Activated T-helper 2 cell treated with anti-CD3 and anti-CD28 coated beads, Interferon-gamma antibody, Interleukin-2, Interleukin-4, amounts not matched to agents 10 μg/mL and 5 μg/mL and 100 μg/mL, durations not matched to agents 14 hours and 24 hours and 36 hours (primary cell): ENCODE data around the gene PASK. TPM values are rescaled to one million over a fixed set of nuclear protein-coding genes. Genes with fewer than 3 reads are reported as not detected.
A peak's percentile ranks its signal among the peaks of the same experiment; 100 is the strongest.

Experiments used
- DNase-seq: peaks from one replicate; pipeline ENCODE4 v3.0.0; 2021; ENCODE audit warnings: low spot score
- H3K27ac Mint-ChIP-seq: one replicate; pipeline ENCODE4 v1.8.0; 2021; ENCODE audit warnings: mixed read lengths
- H3K27me3 Mint-ChIP-seq: one replicate; pipeline ENCODE4 v1.8.0; 2021; ENCODE audit warnings: low read depth, mixed read lengths
- H3K36me3 Mint-ChIP-seq: one replicate; pipeline ENCODE4 v1.8.0; 2021; ENCODE audit warnings: low read depth, mixed read lengths
- H3K4me1 Mint-ChIP-seq: one replicate; pipeline ENCODE4 v1.8.0; 2021; ENCODE audit warnings: low read depth, mixed read lengths
- H3K4me3 Mint-ChIP-seq: one replicate; pipeline ENCODE4 v1.8.0; 2021; ENCODE audit warnings: low read depth, mild to moderate bottlenecking, moderate library complexity, mixed read lengths
- H3K9me3 Mint-ChIP-seq: one replicate; pipeline ENCODE4 v1.8.0; 2021; ENCODE audit warnings: mixed read lengths
- intact Hi-C: fragments of 100-400 bp; cut with micrococcal nuclease; formaldehyde crosslinking; loops from one replicate; pipeline ENCODE4 v1.15.1; 2023
- total RNA-seq: library from RNA; stranded (reverse); gene quantifications from 2 replicates; pipeline ENCODE4 v1.2.3, GENCODE V29; 2022

Gene PASK
- total RNA-seq, 1 donor from 2014 or later = 75.8 TPM

GRCh38 chr2:241151934-241152660 is 2.8 kb upstream of the PASK start:
- intact Hi-C loops = loop anchor here (10.0 kb wide), 2 partner anchors 483 to 587 kb away; partner anchors contain the start of genes ATG4B, DUSP28, RNPEPL1 and THAP4
- Mint-ChIP-seq H3K4me1 (peaks cover 40% of the 10 kb centered on the region), H3K27ac (peak overlapping the region; percentile 1)

DNA sequence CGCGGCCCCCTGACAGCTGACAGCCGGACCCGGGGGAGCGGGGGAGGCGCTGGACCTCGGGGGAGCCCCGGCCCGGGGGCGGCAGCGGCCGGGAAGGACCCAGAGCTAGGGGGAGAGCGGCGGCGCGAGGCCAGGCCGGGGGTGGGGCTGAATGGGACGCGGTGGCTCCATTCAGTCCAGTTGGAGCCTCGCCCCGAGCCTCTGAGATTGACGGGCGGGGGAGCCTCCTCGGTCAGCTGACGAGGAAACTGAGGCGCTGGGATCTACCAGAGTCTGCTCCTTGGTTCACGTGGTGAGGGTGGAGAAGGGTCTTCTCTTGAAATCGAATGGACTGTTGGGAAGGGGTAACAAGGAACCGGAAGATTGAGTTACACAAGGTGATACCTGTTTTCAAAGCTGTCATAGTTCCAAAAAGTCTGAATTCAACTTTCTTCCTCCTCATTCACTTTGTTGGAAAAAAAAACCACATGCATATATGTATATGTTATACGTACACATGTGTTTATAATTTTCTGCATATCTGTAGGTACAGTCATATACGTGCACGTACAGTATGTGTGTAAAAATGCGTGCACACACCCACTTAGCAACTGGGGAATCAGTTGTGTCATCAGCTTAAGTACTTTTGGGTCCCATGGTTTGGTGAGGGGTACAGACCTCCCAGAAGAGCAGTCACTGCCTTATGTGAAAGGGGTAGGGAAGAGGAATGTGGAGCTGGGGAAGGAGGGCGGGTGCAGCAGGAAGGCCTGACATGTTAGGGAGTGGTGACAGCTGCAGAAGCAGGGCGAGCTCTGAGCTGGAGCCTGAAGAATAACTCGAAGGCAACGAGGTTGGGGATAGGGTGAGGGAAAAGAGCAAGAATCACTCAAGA is 1.6 kb upstream of the PASK start:
- no peaks in the 10 kb centered on the region for H3K27me3 Mint-ChIP-seq
- peaks cover 25% of the 10 kb centered on the region for H3K36me3 Mint-ChIP-seq
- no peak for DNase-seq
- H3K9me3 Mint-ChIP-seq = no peaks in the 10 kb centered on the region
- peak overlapping the region; percentile 60 for H3K27ac Mint-ChIP-seq
- intact Hi-C loops = loop anchor here (1.0 to 10.0 kb wide), 3 partner anchors 205 to 586 kb away; partner anchors contain the start of genes ATG4B, DUSP28, FARP2 and RNPEPL1
- H3K4me3 Mint-ChIP-seq = peak overlapping the region; percentile 96
- peaks cover 40% of the 10 kb centered on the region for H3K4me1 Mint-ChIP-seq

More at GRCh38 chr2:241151934-241152660, 2.8 kb upstream of the PASK start:
- Mint-ChIP-seq H3K36me3 (peaks cover 28% of the 10 kb centered on the region), H3K27me3 (no peaks in the 10 kb centered on the region), H3K9me3 (no peaks in the 10 kb centered on the region), H3K4me3 (peak overlapping the region; percentile 96)
- no peak for DNase-seq

DNA sequence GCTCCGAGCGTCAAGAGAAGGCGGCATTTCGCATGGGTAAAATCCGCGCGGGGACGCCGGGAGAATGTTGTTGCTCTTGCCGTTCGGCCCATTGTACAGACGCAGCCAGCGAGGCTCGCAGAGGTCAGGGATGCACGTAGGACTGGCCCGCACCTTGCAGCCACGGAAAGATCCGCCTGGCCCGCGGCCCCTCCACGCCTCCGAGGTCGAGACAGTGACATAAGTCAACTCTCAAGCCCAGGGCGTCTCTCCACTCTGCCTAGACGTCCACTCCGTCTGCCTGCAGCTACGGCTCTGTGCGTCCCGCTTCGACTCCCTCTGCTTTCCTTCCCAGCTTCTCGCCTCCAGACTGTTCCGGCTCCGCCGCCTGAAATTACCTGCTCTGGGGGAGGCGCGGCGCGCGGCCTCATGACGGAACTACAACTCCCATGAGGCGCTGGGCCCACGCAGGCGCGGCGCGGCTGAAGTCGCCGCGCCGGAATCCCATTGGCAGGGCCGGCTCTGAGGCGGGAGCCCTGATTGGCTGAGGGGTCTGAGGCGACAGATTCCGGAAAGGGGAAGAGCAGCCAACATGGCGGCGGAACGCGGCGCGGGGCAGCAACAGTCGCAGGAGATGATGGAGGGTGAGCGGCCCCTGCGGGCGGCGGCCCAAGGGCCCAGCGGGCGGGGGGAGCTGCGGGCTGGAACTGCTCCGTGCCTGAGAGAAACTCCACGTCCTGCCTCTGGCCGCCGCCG is 820 bp upstream of the PASK start, which contains the start of gene PPP1R7:
PPP1R7 (plus strand) TSS at position 543 of the 735 bp plus-strand sequence; CDS start at position 572, 29 bp downstream.
- Mint-ChIP-seq H3K27ac (peak within 1 kb of the TSS; percentile 90), H3K4me1 (peaks cover 38% of the 10 kb centered on the region), H3K27me3 (no peaks in the 10 kb centered on the region), H3K36me3 (peaks cover 24% of the 10 kb centered on the region), H3K4me3 (peak within 1 kb of the TSS; percentile 96), H3K9me3 (no peaks in the 10 kb centered on the region)
- DNase-seq = peak; percentile 91
- intact Hi-C loops = loop anchor here (1.0 to 10.0 kb wide), 6 partner anchors 48 to 585 kb away; partner anchors contain the start of genes ATG4B, CAPN10, DUSP28 and FARP2

DNA sequence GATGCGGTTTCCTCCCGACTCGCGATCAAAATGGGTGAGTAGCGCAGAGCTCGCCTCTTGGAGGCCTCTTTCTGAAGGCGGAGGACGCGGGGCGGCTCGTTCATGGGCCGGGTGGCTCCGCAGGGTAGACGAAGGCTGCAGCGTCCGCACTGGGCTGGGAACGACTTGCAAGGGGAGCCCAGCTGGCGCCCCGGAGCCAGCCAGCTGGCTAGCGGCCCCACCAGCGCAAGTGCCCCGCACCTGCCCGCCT is 328 bp upstream of the PASK start:
- Mint-ChIP-seq H3K4me3 (peak overlapping the region; percentile 96), H3K4me1 (peaks cover 38% of the 10 kb centered on the region), H3K27ac (peak overlapping the region; percentile 72), H3K9me3 (no peaks in the 10 kb centered on the region), H3K27me3 (no peaks in the 10 kb centered on the region), H3K36me3 (peaks cover 19% of the 10 kb centered on the region)
- intact Hi-C loops = loop anchor here (1.0 to 5.0 kb wide), 3 partner anchors 47 to 563 kb away; partner anchors contain the start of genes CAPN10 and MTERF4
- no peak for DNase-seq

DNA sequence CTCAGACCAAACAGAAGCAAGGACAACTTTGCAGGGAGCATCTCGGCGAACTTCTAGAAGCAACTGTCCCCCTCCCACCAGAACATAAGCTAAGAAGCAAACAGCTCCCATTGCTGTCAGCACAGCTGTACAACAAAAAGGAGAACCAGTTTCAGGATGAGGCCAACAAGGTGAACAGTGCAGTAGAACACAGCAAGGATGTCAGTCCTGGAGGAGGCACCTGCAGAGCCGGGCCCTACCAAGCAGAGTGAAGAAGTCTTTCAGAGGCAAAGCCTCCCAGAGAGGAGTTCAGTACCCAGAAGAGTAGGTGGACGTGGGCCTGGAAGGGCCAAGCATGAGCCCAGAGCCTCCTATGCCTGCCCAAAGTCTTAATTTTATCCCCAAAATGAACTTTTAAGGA is 1.0 kb downstream of the PASK start:
- Mint-ChIP-seq H3K9me3 (no peaks in the 10 kb centered on the region), H3K4me3 (peak overlapping the region; percentile 95)

GRCh38 chr2:241147336-241147735 is 1.9 kb downstream of the PASK start:
- peaks cover 28% of the 10 kb centered on the region for H3K4me1 Mint-ChIP-seq

More for the DNA sequence above, 1.0 kb downstream of the PASK start:
- peak overlapping the region; percentile 74 for H3K27ac Mint-ChIP-seq
- H3K36me3 Mint-ChIP-seq = peaks cover 20% of the 10 kb centered on the region
- no peaks in the 10 kb centered on the region for H3K27me3 Mint-ChIP-seq
- no peak for DNase-seq
- peaks cover 33% of the 10 kb centered on the region for H3K4me1 Mint-ChIP-seq
- intact Hi-C loops = loop anchor here (2.0 to 5.0 kb wide), 2 partner anchors 296 to 561 kb away; partner anchors contain the start of gene CAPN10

DNA sequence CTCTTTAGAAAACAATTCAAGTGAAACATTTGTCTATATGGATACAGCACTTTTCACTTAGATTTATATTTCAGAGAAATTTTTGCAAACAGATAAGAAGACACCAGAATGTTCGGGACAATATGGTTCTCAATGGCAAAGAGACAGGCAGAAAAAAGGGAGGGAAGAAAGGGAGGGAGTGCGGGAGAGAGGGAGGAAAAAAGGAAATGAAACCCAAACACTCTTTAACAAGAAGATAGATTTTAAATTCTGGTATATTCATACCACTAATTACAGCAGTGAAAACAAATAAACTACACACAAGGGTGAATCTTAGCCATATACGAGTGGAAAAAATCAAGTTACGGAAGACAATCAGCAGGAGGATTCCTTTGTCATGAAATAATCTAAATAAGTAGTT is 3.0 kb downstream of the PASK start:
- Mint-ChIP-seq H3K27me3 (no peaks in the 10 kb centered on the region), H3K36me3 (peaks cover 21% of the 10 kb centered on the region), H3K27ac (no peak overlapping the region), H3K4me1 (peaks cover 18% of the 10 kb centered on the region), H3K9me3 (no peaks in the 10 kb centered on the region), H3K4me3 (no peak overlapping the region)
- intact Hi-C loops = loop anchor here (5.0 kb wide), 1 partner anchor 294 kb away; no protein-coding TSS in a partner anchor
- DNase-seq = no peak

More at GRCh38 chr2:241147336-241147735, 1.9 kb downstream of the PASK start:
- H3K27me3 Mint-ChIP-seq = no peaks in the 10 kb centered on the region
- no peak overlapping the region for H3K27ac Mint-ChIP-seq
- intact Hi-C loops = loop anchor here (5.0 kb wide), 1 partner anchor 295 kb away; no protein-coding TSS in a partner anchor
- H3K36me3 Mint-ChIP-seq = peaks cover 15% of the 10 kb centered on the region
- no peak for DNase-seq
- H3K9me3 Mint-ChIP-seq = no peaks in the 10 kb centered on the region
- no peak overlapping the region for H3K4me3 Mint-ChIP-seq

DNA sequence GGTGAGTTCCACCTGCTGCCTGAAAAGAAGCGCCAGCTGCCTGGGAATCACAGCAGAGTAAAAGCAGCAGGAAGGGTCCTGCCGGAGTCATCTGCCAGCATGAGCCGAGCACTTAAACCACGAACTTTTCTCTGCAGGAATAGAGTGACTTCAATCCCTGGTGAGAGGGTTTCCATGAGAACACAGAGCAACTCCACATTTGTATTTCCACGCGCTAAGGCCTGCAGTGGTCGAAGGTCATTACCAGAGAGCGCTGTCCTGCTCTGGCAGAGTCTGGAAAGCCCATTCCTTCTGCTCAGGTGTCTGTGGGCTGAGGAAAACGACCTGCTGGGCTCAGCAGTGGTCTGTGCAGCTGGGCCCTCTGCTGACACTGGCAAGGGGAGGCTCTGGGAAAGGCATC is 6.7 kb downstream of the PASK start:
- H3K4me3 Mint-ChIP-seq = no peak overlapping the region
- peaks cover 32% of the 10 kb centered on the region for H3K36me3 Mint-ChIP-seq
- H3K4me1 Mint-ChIP-seq = no peaks in the 10 kb centered on the region
- intact Hi-C loops = no loop called here
- H3K27me3 Mint-ChIP-seq = no peaks in the 10 kb centered on the region
- H3K9me3 Mint-ChIP-seq = no peaks in the 10 kb centered on the region
- no peak for DNase-seq
- no peak overlapping the region for H3K27ac Mint-ChIP-seq

- H3K4me3 Mint-ChIP-seq = no peak overlapping the region
- no peak overlapping the region for H3K27ac Mint-ChIP-seq
- H3K36me3 Mint-ChIP-seq = peaks cover 32% of the 10 kb centered on the region
- DNase-seq = no peak
- H3K4me1 Mint-ChIP-seq = no peaks in the 10 kb centered on the region
- H3K27me3 Mint-ChIP-seq = no peaks in the 10 kb centered on the region
- intact Hi-C loops = no loop called here
- H3K9me3 Mint-ChIP-seq = no peaks in the 10 kb centered on the region
Observed at GRCh38 chr2:241142063-241142462, 7.2 kb downstream of the PASK start.

DNA sequence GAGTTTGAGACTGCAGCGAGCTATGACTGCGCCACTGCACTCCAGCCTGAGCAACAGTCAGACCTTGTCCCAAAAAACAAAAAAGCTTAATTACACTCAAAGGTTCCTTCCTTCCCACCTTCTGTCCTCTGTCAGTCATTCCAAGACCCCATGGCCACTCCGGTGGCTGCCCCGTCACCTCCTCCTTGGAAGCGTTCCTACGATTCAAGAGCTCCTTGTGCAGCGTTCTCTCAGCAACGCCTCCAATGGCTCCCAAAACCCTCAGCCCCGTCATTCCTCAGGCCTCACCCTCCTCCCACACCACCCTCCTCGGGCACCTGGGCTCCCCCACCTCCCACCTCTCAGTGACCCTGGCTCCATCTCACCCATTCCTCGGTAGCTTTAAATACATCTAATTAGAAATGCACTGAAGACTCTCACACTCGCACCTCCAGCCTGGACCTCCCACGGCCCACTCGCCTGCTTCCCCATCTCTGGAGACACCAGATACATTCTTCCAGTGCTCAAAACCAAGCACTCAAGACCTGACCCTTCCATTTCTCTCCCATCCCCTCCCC is 8.0 kb downstream of the PASK start:
- no peak overlapping the region for H3K4me3 Mint-ChIP-seq
- intact Hi-C loops = no loop called here
- H3K4me1 Mint-ChIP-seq = no peaks in the 10 kb centered on the region
- peaks cover 32% of the 10 kb centered on the region for H3K36me3 Mint-ChIP-seq
- H3K27me3 Mint-ChIP-seq = no peaks in the 10 kb centered on the region
- no peak overlapping the region for H3K27ac Mint-ChIP-seq
- H3K9me3 Mint-ChIP-seq = no peaks in the 10 kb centered on the region
- DNase-seq = no peak

DNA sequence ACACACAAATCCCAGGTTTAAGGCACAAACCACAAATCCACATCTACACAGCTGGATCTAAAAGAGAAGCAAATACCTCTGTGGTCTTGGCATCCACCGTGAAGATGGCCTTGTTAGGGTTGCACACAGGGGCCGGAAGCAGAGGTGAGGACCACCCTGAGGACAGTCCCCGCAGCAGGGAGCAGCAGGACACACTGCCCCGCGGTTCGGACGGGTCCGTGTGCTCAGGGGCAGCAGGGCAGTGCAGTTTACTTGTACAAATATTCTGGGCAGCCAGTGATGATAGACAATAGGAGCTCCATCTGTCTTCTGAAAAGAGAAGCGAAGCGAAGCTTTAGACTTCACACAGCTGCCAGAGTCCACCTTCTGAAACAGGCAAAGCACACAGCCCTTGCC is 8.8 kb downstream of the PASK start:
- Mint-ChIP-seq H3K27ac (no peak overlapping the region), H3K9me3 (no peaks in the 10 kb centered on the region)
- intact Hi-C loops = no loop called here

More for the DNA sequence above, 8.8 kb downstream of the PASK start:
- H3K4me1 Mint-ChIP-seq = no peaks in the 10 kb centered on the region
- peaks cover 32% of the 10 kb centered on the region for H3K36me3 Mint-ChIP-seq
- H3K4me3 Mint-ChIP-seq = no peak overlapping the region
- DNase-seq = no peak
- no peaks in the 10 kb centered on the region for H3K27me3 Mint-ChIP-seq
